ENCODE measurements around the gene SPTBN4.
"Not testable (repeated sequence)": the region's sequence is repeated elsewhere in the genome, so short reads cannot be mapped to it uniquely, and the experiment has no call there.

Gene SPTBN4

GRCh38 chr19:40457048-40457447 is 9.8 kb upstream of the SPTBN4 start:
- Histone ChIP-seq H3K9ac (ENCODE audit: low read length) (no peak overlapping the region), H3K4me1 (ENCODE audit: control insufficient read depth, insufficient read depth, low read length) (no peaks in the 10 kb centered on the region), H3K27me3 (replicated peaks; ENCODE audit: control insufficient read depth, insufficient read depth, low read length) (no peaks in the 10 kb centered on the region)

GRCh38 chr19:40457953-40458596 is 8.7 kb upstream of the SPTBN4 start:
- Histone ChIP-seq H3K36me3 (ENCODE audit: control insufficient read depth, insufficient read depth, low read length, severe bottlenecking) (no peaks in the 10 kb centered on the region), H3K4me1 (ENCODE audit: control insufficient read depth, insufficient read depth, low read length) (no peaks in the 10 kb centered on the region), H3K9me3 (ENCODE audit: control insufficient read depth, low read length) (no peaks in the 10 kb centered on the region), H3K9ac (ENCODE audit: low read length) (no peak overlapping the region), H3K4me3 (ENCODE audit: low read length) (no peak overlapping the region), H3K27me3 (replicated peaks; ENCODE audit: control insufficient read depth, insufficient read depth, low read length) (no peaks in the 10 kb centered on the region)
- DNase-seq (ENCODE audit: low read depth): no peak

More at GRCh38 chr19:40457048-40457447, 9.8 kb upstream of the SPTBN4 start:
- no peaks in the 10 kb centered on the region for H3K36me3 ChIP-seq (ENCODE audit: control insufficient read depth, insufficient read depth, low read length, severe bottlenecking)
- DNase-seq (ENCODE audit: low read depth): no peak
- H3K4me3 ChIP-seq (ENCODE audit: low read length): no peak overlapping the region
- H3K9me3 ChIP-seq (ENCODE audit: control insufficient read depth, low read length): no peaks in the 10 kb centered on the region

GRCh38 chr19:40458597-40458974 is 8.2 kb upstream of the SPTBN4 start:
- no peaks in the 10 kb centered on the region for H3K36me3 ChIP-seq (ENCODE audit: control insufficient read depth, insufficient read depth, low read length, severe bottlenecking)
- H3K4me1 ChIP-seq (ENCODE audit: control insufficient read depth, insufficient read depth, low read length): no peaks in the 10 kb centered on the region
- no peak overlapping the region for H3K9ac ChIP-seq (ENCODE audit: low read length)
- H3K9me3 ChIP-seq (ENCODE audit: control insufficient read depth, low read length): no peaks in the 10 kb centered on the region
- H3K27me3 ChIP-seq (replicated peaks; ENCODE audit: control insufficient read depth, insufficient read depth, low read length): no peaks in the 10 kb centered on the region
- H3K4me3 ChIP-seq (ENCODE audit: low read length): no peak overlapping the region
- DNase-seq (ENCODE audit: low read depth): no peak

GRCh38 chr19:40460185-40460584 is 6.6 kb upstream of the SPTBN4 start:
- H3K9ac ChIP-seq (ENCODE audit: low read length): no peak overlapping the region
- no peaks in the 10 kb centered on the region for H3K9me3 ChIP-seq (ENCODE audit: control insufficient read depth, low read length)
- H3K27me3 ChIP-seq (replicated peaks; ENCODE audit: control insufficient read depth, insufficient read depth, low read length): no peaks in the 10 kb centered on the region
- H3K4me3 ChIP-seq (ENCODE audit: low read length): no peak overlapping the region
- peaks cover 15% of the 10 kb centered on the region for H3K4me1 ChIP-seq (ENCODE audit: control insufficient read depth, insufficient read depth, low read length)
- DNase-seq (ENCODE audit: low read depth): no peak
- H3K36me3 ChIP-seq (ENCODE audit: control insufficient read depth, insufficient read depth, low read length, severe bottlenecking): no peaks in the 10 kb centered on the region

GRCh38 chr19:40461669-40462221 is 5.1 kb upstream of the SPTBN4 start:
- Histone ChIP-seq H3K9me3 (ENCODE audit: control insufficient read depth, low read length) (no peaks in the 10 kb centered on the region), H3K4me3 (ENCODE audit: low read length) (no peak overlapping the region), H3K36me3 (ENCODE audit: control insufficient read depth, insufficient read depth, low read length, severe bottlenecking) (no peaks in the 10 kb centered on the region), H3K27me3 (replicated peaks; ENCODE audit: control insufficient read depth, insufficient read depth, low read length) (no peaks in the 10 kb centered on the region), H3K4me1 (ENCODE audit: control insufficient read depth, insufficient read depth, low read length) (peaks cover 24% of the 10 kb centered on the region), H3K9ac (ENCODE audit: low read length) (no peak overlapping the region)
- DNase-seq (ENCODE audit: low read depth): no peak

- Histone ChIP-seq H3K4me1 (ENCODE audit: control insufficient read depth, insufficient read depth, low read length) (peaks cover 24% of the 10 kb centered on the region), H3K4me3 (ENCODE audit: low read length) (peak overlapping the region; percentile 39), H3K9ac (ENCODE audit: low read length) (peak overlapping the region; percentile 89)
- H3K36me3 ChIP-seq (ENCODE audit: control insufficient read depth, insufficient read depth, low read length, severe bottlenecking); H3K9me3 ChIP-seq (ENCODE audit: control insufficient read depth, low read length); H3K27me3 ChIP-seq (replicated peaks; ENCODE audit: control insufficient read depth, insufficient read depth, low read length): not testable (repeated sequence)
- DNase-seq (ENCODE audit: low read depth): peak; percentile 28
Measured at GRCh38 chr19:40463587-40464037, 3.2 kb upstream of the SPTBN4 start.

GRCh38 chr19:40464059-40465024 is 2.5 kb upstream of the SPTBN4 start:
- peak; percentile 95 for DNase-seq (ENCODE audit: low read depth)
- Histone ChIP-seq H3K27me3 (replicated peaks; ENCODE audit: control insufficient read depth, insufficient read depth, low read length) (no peaks in the 10 kb centered on the region), H3K9me3 (ENCODE audit: control insufficient read depth, low read length) (no peaks in the 10 kb centered on the region), H3K4me1 (ENCODE audit: control insufficient read depth, insufficient read depth, low read length) (peaks cover 24% of the 10 kb centered on the region), H3K36me3 (ENCODE audit: control insufficient read depth, insufficient read depth, low read length, severe bottlenecking) (no peaks in the 10 kb centered on the region), H3K9ac (ENCODE audit: low read length) (peak overlapping the region; percentile 89), H3K4me3 (ENCODE audit: low read length) (peak overlapping the region; percentile 82)

- Histone ChIP-seq H3K27me3 (replicated peaks; ENCODE audit: control insufficient read depth, insufficient read depth, low read length) (no peaks in the 10 kb centered on the region), H3K36me3 (ENCODE audit: control insufficient read depth, insufficient read depth, low read length, severe bottlenecking) (no peaks in the 10 kb centered on the region), H3K4me3 (ENCODE audit: low read length) (peak overlapping the region; percentile 82), H3K9ac (ENCODE audit: low read length) (peak overlapping the region; percentile 89), H3K9me3 (ENCODE audit: control insufficient read depth, low read length) (no peaks in the 10 kb centered on the region), H3K4me1 (ENCODE audit: control insufficient read depth, insufficient read depth, low read length) (peaks cover 24% of the 10 kb centered on the region)
- peak; percentile 63 for DNase-seq (ENCODE audit: low read depth)
Measured at GRCh38 chr19:40465025-40465556, 1.7 kb upstream of the SPTBN4 start.

- Histone ChIP-seq H3K9me3 (ENCODE audit: control insufficient read depth, low read length) (no peaks in the 10 kb centered on the region), H3K4me3 (ENCODE audit: low read length) (peak within 1 kb of the TSS; percentile 82), H3K4me1 (ENCODE audit: control insufficient read depth, insufficient read depth, low read length) (peaks cover 24% of the 10 kb centered on the region), H3K9ac (ENCODE audit: low read length) (peak within 1 kb of the TSS; percentile 89), H3K36me3 (ENCODE audit: control insufficient read depth, insufficient read depth, low read length, severe bottlenecking) (no peaks in the 10 kb centered on the region), H3K27me3 (replicated peaks; ENCODE audit: control insufficient read depth, insufficient read depth, low read length) (no peaks in the 10 kb centered on the region)
- peak; percentile 100 for DNase-seq (ENCODE audit: low read depth)
Measured at GRCh38 chr19:40465557-40466218, 1.1 kb upstream of the SPTBN4 start, which contains the start of gene BLVRB. BLVRB (minus strand) TSS chr19:40465745; CDS start chr19:40465688, 57 bp downstream.

GRCh38 chr19:40466219-40466984 is 399 bp upstream of the SPTBN4 start:
- H3K9ac ChIP-seq (ENCODE audit: low read length): peak overlapping the region; percentile 46
- H3K27me3 ChIP-seq (replicated peaks; ENCODE audit: control insufficient read depth, insufficient read depth, low read length): no peaks in the 10 kb centered on the region
- DNase-seq (ENCODE audit: low read depth): no peak
- peak overlapping the region; percentile 73 for H3K4me3 ChIP-seq (ENCODE audit: low read length)
- H3K36me3 ChIP-seq (ENCODE audit: control insufficient read depth, insufficient read depth, low read length, severe bottlenecking): no peaks in the 10 kb centered on the region
- peaks cover 24% of the 10 kb centered on the region for H3K4me1 ChIP-seq (ENCODE audit: control insufficient read depth, insufficient read depth, low read length)
- no peaks in the 10 kb centered on the region for H3K9me3 ChIP-seq (ENCODE audit: control insufficient read depth, low read length)
